Mucosa of descending colon (tissue), 3 donors: Measurements from ENCODE around the gene UCHL5. TPM values are rescaled to one million over a fixed set of nuclear protein-coding genes. Genes with fewer than 3 reads are reported as not detected.

Experiments used
- ATAC-seq: fragments of 200-7000 bp; cut with Tn5 transposase; one replicate; pipeline ENCODE4 v1.9.1; 2020; ENCODE audit warnings: mild to moderate bottlenecking, moderate library complexity
- DNase-seq, 3 donors: peaks; one replicate each; pipeline ENCODE4 v3.0.0-alpha.2; 2020
- H3K36me3 ChIP-seq: fragments of 200-600 bp; one replicate; pipeline ENCODE4 v1.8.0; 2021; ENCODE audit warnings: low read depth, mild to moderate bottlenecking
- H3K4me1 ChIP-seq: fragments of 200-600 bp; one replicate; pipeline ENCODE4 v1.8.0; 2021; ENCODE audit warnings: low read depth, mild to moderate bottlenecking
- H3K4me3 ChIP-seq: fragments of 200-600 bp; one replicate; pipeline ENCODE4 v1.8.0; 2021; ENCODE audit warnings: mild to moderate bottlenecking
- H3K9me3 ChIP-seq: fragments of 200-600 bp; one replicate; pipeline ENCODE4 v1.8.0; 2021; ENCODE audit warnings: mild to moderate bottlenecking
- CTCF ChIP-seq: fragments of 200-600 bp; IDR thresholded peaks from one replicate; pipeline ENCODE4 v1.8.0; 2022; ENCODE audit warnings: antibody characterized with exemption, mild to moderate bottlenecking
- intact Hi-C, 2 donors: fragments of 100-400 bp; cut with DNase I in 1 of 2; cut with micrococcal nuclease in 1 of 2; formaldehyde crosslinking; loops; one replicate each; pipeline versions ENCODE4 v1.11.0 to v1.11.1; 2022; cut with DNase I, micrococcal nuclease
- total RNA-seq, 3 donors: library from RNA; stranded (reverse); fragmentation: NEBNext Ultra II Directional in 2 of 3; extraction: Animal tissue kit (Norgen Biotek cat#: 25700) in 2 of 3; gene quantifications; one replicate each; pipeline versions ENCODE4 v1.2.1 to v1.2.4, GENCODE V29; 2021 to 2023
- donor health status: DM: no; HTN: no; CAD: no; lungs with moderate emphysema.
- donor health status: DM: no; HTN: no; CAD: no.
- donor health status: DM: no; HTN: yes; CAD: no.

The UCHL5 gene
- total RNA-seq, 3 donors from 2014 or later, result 28.7 to 32.7 (median 29.1) TPM

- intact Hi-C loops, result loop anchor here (10.0 kb wide), 2 partner anchors 200 to 540 kb away; no protein-coding TSS in a partner anchor
- TF ChIP-seq CTCF, result no peak
These were observed 44.8 kb downstream of the UCHL5 start for GRCh38 chr1:193014400-193014799.

GRCh38 chr1:193013707-193014106 lies 45.5 kb downstream of the UCHL5 start:
- DNase-seq (no peak), ATAC-seq (no peak)
- intact Hi-C loops, result loop anchor here (10.0 kb wide), 2 partner anchors 199 to 539 kb away; no protein-coding TSS in a partner anchor
- Histone ChIP-seq H3K36me3 (no peaks in the 10 kb centered on the region), H3K9me3 (no peaks in the 10 kb centered on the region), H3K4me3 (no peak overlapping the region), H3K4me1 (peaks cover 8% of the 10 kb centered on the region)
- TF ChIP-seq CTCF, result no peak

More at GRCh38 chr1:193014400-193014799, 44.8 kb downstream of the UCHL5 start:
- DNase-seq (no peak), ATAC-seq (no peak)
- Histone ChIP-seq H3K4me3 (no peak overlapping the region), H3K36me3 (no peaks in the 10 kb centered on the region), H3K9me3 (no peaks in the 10 kb centered on the region), H3K4me1 (peaks cover 3% of the 10 kb centered on the region)

- intact Hi-C loops, result loop anchor here (10.0 kb wide), 2 partner anchors 198 to 538 kb away; no protein-coding TSS in a partner anchor
- H3K9me3 ChIP-seq, result no peaks in the 10 kb centered on the region
- DNase-seq (no peak), ATAC-seq (no peak)
- H3K4me1 ChIP-seq, result peaks cover 12% of the 10 kb centered on the region
- TF ChIP-seq CTCF, result no peak
- no peaks in the 10 kb centered on the region for H3K36me3 ChIP-seq
- H3K4me3 ChIP-seq, result no peak overlapping the region
These were observed 46.2 kb downstream of the UCHL5 start for GRCh38 chr1:193013005-193013404.

- no peaks in the 10 kb centered on the region for H3K9me3 ChIP-seq
- DNase-seq (no peak), ATAC-seq (peak; percentile 55)
- no peaks in the 10 kb centered on the region for H3K36me3 ChIP-seq
- peaks cover 12% of the 10 kb centered on the region for H3K4me1 ChIP-seq
- no peak for TF ChIP-seq CTCF
- H3K4me3 ChIP-seq, result no peak overlapping the region
- intact Hi-C loops, result loop anchor here (10.0 kb wide), 2 partner anchors 197 to 537 kb away; no protein-coding TSS in a partner anchor
These were observed 47.8 kb downstream of the UCHL5 start for GRCh38 chr1:193011406-193011805.

- DNase-seq (no peak), ATAC-seq (no peak)
These were observed 49.7 kb downstream of the UCHL5 start for GRCh38 chr1:193009501-193009900.

More at GRCh38 chr1:193009501-193009900, 49.7 kb downstream of the UCHL5 start:
- Histone ChIP-seq H3K4me3 (no peak overlapping the region), H3K9me3 (no peaks in the 10 kb centered on the region), H3K36me3 (no peaks in the 10 kb centered on the region), H3K4me1 (peaks cover 12% of the 10 kb centered on the region)
- intact Hi-C loops, result no loop called here
- TF ChIP-seq CTCF, result no peak
